ENCODE results near the gene PPP2R5B. TPM values are rescaled to one million over a fixed set of nuclear protein-coding genes. Genes with fewer than 3 reads are reported as not detected.

Gene PPP2R5B
- total RNA-seq, 2 experiments from 2014 or later, result 3.3 to 4.6 TPM

GRCh38 chr11:64934682-64935358 lies 10.3 kb downstream of the PPP2R5B start:
- CTCF ChIA-PET, result interaction anchor here (0.5 to 0.6 kb wide), 2 partner anchors 54 to 292 kb away, joined by 3 to 4 read pairs; no protein-coding TSS in a partner anchor
- intact Hi-C loops (cut with micrococcal nuclease), result no loop called here
- no peak for DNase-seq
- Mint-ChIP-seq H3K4me3 (no peak overlapping the region), H3K27me3 (ENCODE audit: low read depth) (no peaks in the 10 kb centered on the region), H3K4me1 (ENCODE audit: low read depth) (no peaks in the 10 kb centered on the region), H3K36me3 (ENCODE audit: low read depth) (no peaks in the 10 kb centered on the region), H3K27ac (no peak overlapping the region), H3K9me3 (no peaks in the 10 kb centered on the region)

GRCh38 chr11:64935359-64936081 lies 11.0 kb downstream of the PPP2R5B start, which contains the start of gene GPHA2:
TSS of gene GPHA2 (minus strand) at chr11:64935893. CDS start at chr11:64935460, 433 bp downstream.
- H3K27me3 Mint-ChIP-seq (ENCODE audit: low read depth), result no peaks in the 10 kb centered on the region
- intact Hi-C loops (cut with micrococcal nuclease), result no loop called here
- H3K27ac Mint-ChIP-seq, result no peak within 1 kb of the TSS
- H3K4me3 Mint-ChIP-seq, result no peak within 1 kb of the TSS
- no peaks in the 10 kb centered on the region for H3K9me3 Mint-ChIP-seq
- DNase-seq, result no peak
- no peaks in the 10 kb centered on the region for H3K36me3 Mint-ChIP-seq (ENCODE audit: low read depth)
- CTCF ChIA-PET, result no interaction called here
- H3K4me1 Mint-ChIP-seq (ENCODE audit: low read depth), result no peaks in the 10 kb centered on the region

GRCh38 chr11:64936539-64936938 lies 12.1 kb downstream of the PPP2R5B start:
- Mint-ChIP-seq H3K4me1 (ENCODE audit: low read depth) (no peaks in the 10 kb centered on the region), H3K27me3 (ENCODE audit: low read depth) (no peaks in the 10 kb centered on the region), H3K27ac (no peak overlapping the region), H3K9me3 (no peaks in the 10 kb centered on the region), H3K4me3 (no peak overlapping the region), H3K36me3 (ENCODE audit: low read depth) (no peaks in the 10 kb centered on the region)
- intact Hi-C loops (cut with micrococcal nuclease), result no loop called here
- no peak for DNase-seq
- CTCF ChIA-PET, result interaction anchor here (0.7 kb wide), 1 partner anchor 31 kb away, joined by 3 read pairs; no protein-coding TSS in a partner anchor

- H3K27me3 Mint-ChIP-seq (ENCODE audit: low read depth), result peaks cover 3% of the 10 kb centered on the region
- no peak overlapping the region for H3K27ac Mint-ChIP-seq
- H3K9me3 Mint-ChIP-seq, result no peaks in the 10 kb centered on the region
- CTCF ChIA-PET, result no interaction called here
- H3K4me1 Mint-ChIP-seq (ENCODE audit: low read depth), result no peaks in the 10 kb centered on the region
- no peak overlapping the region for H3K4me3 Mint-ChIP-seq
- no peaks in the 10 kb centered on the region for H3K36me3 Mint-ChIP-seq (ENCODE audit: low read depth)
- no peak for DNase-seq
- intact Hi-C loops (cut with micrococcal nuclease), result no loop called here
Observed at GRCh38 chr11:64947208-64947814, 22.8 kb downstream of the PPP2R5B start.

- intact Hi-C loops (cut with micrococcal nuclease), result no loop called here
- Mint-ChIP-seq H3K4me1 (ENCODE audit: low read depth) (peaks cover 4% of the 10 kb centered on the region), H3K27ac (no peak overlapping the region), H3K4me3 (no peak overlapping the region), H3K9me3 (no peaks in the 10 kb centered on the region), H3K36me3 (ENCODE audit: low read depth) (no peaks in the 10 kb centered on the region), H3K27me3 (ENCODE audit: low read depth) (peaks cover 5% of the 10 kb centered on the region)
- no peak for DNase-seq
- CTCF ChIA-PET, result interaction anchor here (1.1 kb wide), 1 partner anchor 166 kb away, joined by 9 read pairs; the partner anchor contains the start of gene ZNHIT2
Observed at GRCh38 chr11:64951529-64951928, 27.0 kb downstream of the PPP2R5B start.

- intact Hi-C loops (cut with micrococcal nuclease), result no loop called here
- no peak for DNase-seq
- no peaks in the 10 kb centered on the region for H3K9me3 Mint-ChIP-seq
- H3K27me3 Mint-ChIP-seq (ENCODE audit: low read depth), result peaks cover 5% of the 10 kb centered on the region
- no peaks in the 10 kb centered on the region for H3K36me3 Mint-ChIP-seq (ENCODE audit: low read depth)
- CTCF ChIA-PET, result no interaction called here
- H3K4me1 Mint-ChIP-seq (ENCODE audit: low read depth), result peaks cover 4% of the 10 kb centered on the region
- H3K4me3 Mint-ChIP-seq, result no peak overlapping the region
- no peak overlapping the region for H3K27ac Mint-ChIP-seq
Observed at GRCh38 chr11:64954201-64954600, 29.7 kb downstream of the PPP2R5B start.

- H3K4me1 Mint-ChIP-seq (ENCODE audit: low read depth), result no peaks in the 10 kb centered on the region
- no peaks in the 10 kb centered on the region for H3K9me3 Mint-ChIP-seq
- intact Hi-C loops (cut with micrococcal nuclease), result no loop called here
- peaks cover 2% of the 10 kb centered on the region for H3K27me3 Mint-ChIP-seq (ENCODE audit: low read depth)
- CTCF ChIA-PET, result no interaction called here
- H3K36me3 Mint-ChIP-seq (ENCODE audit: low read depth), result no peaks in the 10 kb centered on the region
- no peak for DNase-seq
- H3K27ac Mint-ChIP-seq, result no peak overlapping the region
- H3K4me3 Mint-ChIP-seq, result no peak overlapping the region
Observed at GRCh38 chr11:64959498-64959897, 35.0 kb downstream of the PPP2R5B start.

- H3K9me3 Mint-ChIP-seq, result no peaks in the 10 kb centered on the region
- no peak overlapping the region for H3K4me3 Mint-ChIP-seq
- H3K27me3 Mint-ChIP-seq (ENCODE audit: low read depth), result no peaks in the 10 kb centered on the region
- H3K4me1 Mint-ChIP-seq (ENCODE audit: low read depth), result peaks cover 7% of the 10 kb centered on the region
- H3K36me3 Mint-ChIP-seq (ENCODE audit: low read depth), result no peaks in the 10 kb centered on the region
- CTCF ChIA-PET, result no interaction called here
- intact Hi-C loops (cut with micrococcal nuclease), result no loop called here
- DNase-seq, result no peak
- no peak overlapping the region for H3K27ac Mint-ChIP-seq
Observed at GRCh38 chr11:64960719-64961118, 36.2 kb downstream of the PPP2R5B start.

GRCh38 chr11:64963072-64963631 lies 38.7 kb downstream of the PPP2R5B start:
- Mint-ChIP-seq H3K4me1 (ENCODE audit: low read depth) (peaks cover 21% of the 10 kb centered on the region), H3K27me3 (ENCODE audit: low read depth) (no peaks in the 10 kb centered on the region), H3K27ac (no peak overlapping the region), H3K9me3 (no peaks in the 10 kb centered on the region), H3K36me3 (ENCODE audit: low read depth) (no peaks in the 10 kb centered on the region), H3K4me3 (no peak overlapping the region)
- CTCF ChIA-PET, result interaction anchor here (1.1 to 1.4 kb wide), 2 partner anchors 30 to 33 kb away, joined by 3 to 4 read pairs; no protein-coding TSS in a partner anchor
- DNase-seq, result no peak
- intact Hi-C loops (cut with micrococcal nuclease), result no loop called here

GRCh38 chr11:64967375-64967774 lies 42.9 kb downstream of the PPP2R5B start:
- Mint-ChIP-seq H3K4me1 (ENCODE audit: low read depth) (peaks cover 52% of the 10 kb centered on the region), H3K9me3 (no peaks in the 10 kb centered on the region), H3K27ac (peak overlapping the region; percentile 8), H3K4me3 (no peak overlapping the region), H3K27me3 (ENCODE audit: low read depth) (no peaks in the 10 kb centered on the region), H3K36me3 (ENCODE audit: low read depth) (no peaks in the 10 kb centered on the region)
- DNase-seq, result peak; percentile 45
- CTCF ChIA-PET, result interaction anchor here (1.0 to 1.1 kb wide), 2 partner anchors 11 to 30 kb away, joined by 3 read pairs; no protein-coding TSS in a partner anchor
- intact Hi-C loops (cut with micrococcal nuclease), result no loop called here

GRCh38 chr11:64969209-64969608 lies 44.7 kb downstream of the PPP2R5B start:
- intact Hi-C loops (cut with micrococcal nuclease), result no loop called here
- CTCF ChIA-PET, result interaction anchor here (0.7 kb wide), 1 partner anchor 120 kb away, joined by 4 read pairs; no protein-coding TSS in a partner anchor
- Mint-ChIP-seq H3K4me3 (no peak overlapping the region), H3K36me3 (ENCODE audit: low read depth) (no peaks in the 10 kb centered on the region), H3K4me1 (ENCODE audit: low read depth) (peaks cover 52% of the 10 kb centered on the region), H3K27me3 (ENCODE audit: low read depth) (no peaks in the 10 kb centered on the region), H3K9me3 (no peaks in the 10 kb centered on the region), H3K27ac (no peak overlapping the region)
- no peak for DNase-seq

- no peaks in the 10 kb centered on the region for H3K9me3 Mint-ChIP-seq
- CTCF ChIA-PET, result no interaction called here
- DNase-seq, result peak; percentile 70
- intact Hi-C loops (cut with micrococcal nuclease), result loop anchor here (1.0 to 5.0 kb wide), 6 partner anchors 44 to 192 kb away; partner anchors contain the start of genes ARL2, ATG2A, PPP2R5B and SF1
- no peaks in the 10 kb centered on the region for H3K36me3 Mint-ChIP-seq (ENCODE audit: low read depth)
- peak overlapping the region; percentile 81 for H3K27ac Mint-ChIP-seq
- peak overlapping the region; percentile 58 for H3K4me3 Mint-ChIP-seq
- no peaks in the 10 kb centered on the region for H3K27me3 Mint-ChIP-seq (ENCODE audit: low read depth)
- H3K4me1 Mint-ChIP-seq (ENCODE audit: low read depth), result peaks cover 46% of the 10 kb centered on the region
Observed at GRCh38 chr11:64970731-64971151, 46.3 kb downstream of the PPP2R5B start.

Measured in activated naive CD4-positive, alpha-beta T cell treated with anti-CD3 and anti-CD28 coated beads for 36 hours (primary cell).